ENCODE data around the gene FAM53B. TPM values are rescaled to one million over a fixed set of nuclear protein-coding genes. Genes with fewer than 3 reads are reported as not detected.

Gene FAM53B
- polyA plus RNA-seq, 3 donors, result 7.1 to 12.8 (median 9.8) TPM

DNA sequence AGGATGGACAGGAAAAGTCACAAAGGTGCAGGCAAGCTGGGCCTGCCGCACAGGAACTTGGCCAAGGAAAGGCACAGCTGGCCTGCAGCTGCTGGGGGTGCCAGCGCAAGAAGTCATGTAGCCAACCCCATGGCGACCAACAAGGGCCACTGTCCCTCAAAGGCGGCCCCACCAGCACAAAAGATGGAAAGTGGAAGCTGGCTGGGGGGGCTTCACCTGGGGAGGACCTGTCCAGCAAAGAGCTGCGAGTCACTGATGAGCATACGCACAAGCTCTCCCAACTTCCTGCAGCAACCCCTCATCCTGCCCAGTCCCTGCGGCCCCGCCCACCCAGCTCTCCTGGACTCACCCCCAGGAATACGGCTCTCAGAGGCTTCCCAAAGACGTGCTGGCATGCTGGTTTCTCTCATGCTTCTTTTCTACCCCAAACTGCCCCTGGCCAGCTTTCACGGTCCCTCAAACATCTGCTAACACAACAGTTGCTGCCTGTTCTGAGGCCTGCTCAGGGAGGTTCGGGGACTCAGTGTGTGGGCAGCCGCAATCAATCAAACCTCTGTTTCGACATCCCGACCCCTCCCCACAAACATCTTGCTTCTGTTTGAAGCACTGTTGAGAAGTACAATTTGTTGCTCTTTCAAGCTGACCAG is 67.6 kb downstream of the FAM53B start:
- WGBS, 3 donors, result 57 to 83% (median 69%) methylated on average over 15 of the region's 15 CpGs
- no peak overlapping the region for H3K27ac ChIP-seq (ENCODE audit: low read depth, low read length)

DNA sequence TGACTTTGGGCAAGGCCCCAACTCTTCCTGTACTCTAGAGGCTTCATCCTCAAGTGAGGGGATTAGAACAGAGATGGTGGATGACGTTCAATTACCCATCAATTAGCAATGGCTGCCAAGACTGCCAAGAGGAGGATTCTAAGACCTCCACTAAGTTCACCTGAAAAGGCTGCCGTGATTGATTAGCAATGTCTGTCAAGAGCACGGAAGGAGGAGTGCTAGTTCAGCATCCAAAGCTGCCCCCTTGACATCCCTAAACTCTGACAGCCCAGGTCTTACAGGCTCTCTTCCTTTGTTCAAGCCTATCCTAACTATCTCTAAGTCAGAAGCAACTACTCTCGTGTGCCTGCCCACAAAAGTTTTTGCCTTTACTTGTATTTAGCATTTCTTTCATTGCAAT is 68.4 kb downstream of the FAM53B start:
- no peak overlapping the region for H3K27ac ChIP-seq (ENCODE audit: low read depth, low read length)
- 93 to 95% (median 93%) methylated on average over 4 of the region's 4 CpGs for WGBS, 3 donors

DNA sequence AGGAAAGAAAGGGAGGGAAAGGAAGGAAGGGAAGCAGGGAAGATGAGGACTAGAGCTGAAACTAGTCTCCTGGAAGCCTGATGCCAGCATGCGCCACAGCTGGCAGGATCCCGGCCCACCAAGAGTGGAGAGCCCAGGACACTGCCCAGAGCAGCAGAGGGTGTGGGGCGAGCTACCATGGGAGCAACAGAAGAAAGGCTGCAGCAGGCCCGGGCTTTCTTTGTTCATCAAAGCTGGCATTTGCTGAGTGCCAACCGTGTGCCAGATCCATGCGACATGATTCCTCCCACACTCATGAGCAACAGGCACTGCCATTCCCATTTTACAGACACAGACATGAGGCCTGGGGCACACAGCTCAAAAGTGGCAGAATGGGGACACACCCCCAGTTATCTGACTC is 68.9 kb downstream of the FAM53B start:
- 80 to 90% (median 88%) methylated on average over 6 of the region's 6 CpGs for WGBS, 3 donors

DNA sequence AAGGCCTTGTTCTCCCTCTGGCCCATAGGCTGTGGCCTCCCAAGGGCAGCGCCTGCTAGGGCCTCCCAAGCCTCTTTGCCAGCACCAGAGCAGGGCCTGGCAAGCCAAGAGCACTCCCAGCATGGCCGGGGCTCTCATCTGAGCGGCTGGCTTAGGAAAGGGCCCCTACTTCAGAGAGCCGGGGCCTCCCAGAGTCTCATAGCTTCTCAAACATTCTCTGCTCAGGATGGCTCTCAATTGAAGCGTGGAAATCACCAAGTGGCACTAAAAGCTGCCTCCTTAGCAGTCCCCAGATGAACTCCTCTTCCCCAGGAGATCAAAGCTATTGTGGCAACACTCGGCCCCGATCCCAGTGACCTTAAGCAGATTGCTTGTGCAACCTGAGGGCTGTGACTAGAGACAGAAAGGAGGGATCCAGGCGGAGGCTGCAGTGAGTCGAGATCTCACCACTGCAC is 69.4 kb downstream of the FAM53B start:
- no peak overlapping the region for H3K27ac ChIP-seq (ENCODE audit: low read depth, low read length)
- 66 to 90% (median 77%) methylated on average over 9 of the region's 9 CpGs for WGBS, 3 donors

More for the DNA sequence above, 68.9 kb downstream of the FAM53B start:
- no peak overlapping the region for H3K27ac ChIP-seq (ENCODE audit: low read depth, low read length)

DNA sequence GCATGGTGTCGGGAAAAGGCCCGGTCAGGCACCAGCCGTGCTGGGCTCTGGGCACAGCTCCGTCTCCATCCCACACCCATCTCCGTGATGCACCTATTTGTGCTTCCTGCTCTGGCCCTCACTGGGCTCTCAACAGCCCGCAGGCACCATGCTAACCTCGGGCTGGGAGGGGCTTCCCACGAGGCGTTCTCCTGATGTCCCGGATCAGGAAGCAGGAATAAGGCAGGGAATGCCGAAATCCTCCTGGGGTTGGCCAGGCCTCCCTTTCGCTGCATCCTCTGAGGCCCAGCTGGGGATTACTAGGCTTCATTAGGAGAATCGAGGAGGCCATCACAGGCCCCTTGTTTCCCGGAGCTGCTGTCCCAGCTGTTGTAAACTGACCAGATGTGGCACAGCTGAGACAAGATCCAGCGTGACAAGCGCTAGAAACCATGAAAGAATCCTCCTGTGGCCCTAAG is 72.0 kb downstream of the FAM53B start:
- H3K27ac ChIP-seq (ENCODE audit: low read depth, low read length), result no peak overlapping the region

DNA sequence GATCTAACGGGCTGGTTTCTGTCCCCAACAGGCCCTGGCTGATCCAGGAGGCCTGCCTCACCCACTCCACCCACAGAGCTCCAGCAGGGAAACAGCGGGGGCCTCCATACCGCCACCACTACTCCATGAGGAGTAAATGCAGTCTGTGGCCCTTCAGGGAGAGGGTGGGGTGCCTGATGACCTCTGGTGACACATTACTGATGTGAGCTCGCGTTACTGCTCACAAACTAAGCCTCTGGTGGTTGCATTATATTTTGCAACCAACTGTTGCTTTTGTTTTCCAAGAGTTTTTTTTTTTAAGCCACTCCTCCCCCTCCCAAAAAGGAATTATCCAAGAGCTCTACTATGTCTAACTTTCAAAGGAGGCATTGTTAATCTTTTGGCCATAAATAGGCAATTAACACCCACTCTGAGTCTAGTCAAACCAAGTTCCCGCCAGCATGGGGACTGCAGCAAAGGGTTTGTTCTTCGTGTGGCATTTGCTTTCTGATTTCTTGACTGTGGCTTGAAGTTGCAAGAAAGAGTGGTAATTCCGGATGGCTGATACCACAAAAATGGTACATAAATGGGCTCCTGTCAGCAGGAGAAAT is 72.6 kb downstream of the FAM53B start:
- 46 to 72% (median 46%) methylated on average over 8 of the region's 8 CpGs for WGBS, 3 donors
- H3K27ac ChIP-seq (ENCODE audit: low read depth, low read length), result peak overlapping the region; percentile 13

More for the DNA sequence above, 72.0 kb downstream of the FAM53B start:
- 64 to 80% (median 68%) methylated on average over 16 of the region's 16 CpGs for WGBS, 3 donors

DNA sequence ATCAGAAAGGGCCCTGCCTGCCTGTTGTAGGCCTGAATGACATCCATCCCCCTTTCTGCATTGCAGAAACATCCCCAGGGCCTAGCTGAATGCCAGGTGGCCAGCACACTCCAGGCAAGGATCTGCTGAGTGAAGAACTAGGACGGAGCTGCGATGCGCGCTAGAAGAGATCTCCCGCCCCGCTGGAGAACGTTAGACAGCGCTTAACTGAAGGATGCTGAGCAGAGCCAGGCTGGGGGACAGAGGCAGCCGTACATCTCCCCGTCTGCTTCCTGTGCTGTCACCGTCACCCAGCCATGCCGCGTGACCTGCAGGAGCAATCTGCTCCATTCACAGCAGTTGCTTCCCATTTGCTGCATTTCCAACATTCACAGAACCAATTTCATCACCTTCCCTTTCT is 73.3 kb downstream of the FAM53B start:
- H3K27ac ChIP-seq (ENCODE audit: low read depth, low read length), result peak overlapping the region; percentile 13
- 56 to 75% (median 57%) methylated on average over 13 of the region's 13 CpGs for WGBS, 3 donors

DNA sequence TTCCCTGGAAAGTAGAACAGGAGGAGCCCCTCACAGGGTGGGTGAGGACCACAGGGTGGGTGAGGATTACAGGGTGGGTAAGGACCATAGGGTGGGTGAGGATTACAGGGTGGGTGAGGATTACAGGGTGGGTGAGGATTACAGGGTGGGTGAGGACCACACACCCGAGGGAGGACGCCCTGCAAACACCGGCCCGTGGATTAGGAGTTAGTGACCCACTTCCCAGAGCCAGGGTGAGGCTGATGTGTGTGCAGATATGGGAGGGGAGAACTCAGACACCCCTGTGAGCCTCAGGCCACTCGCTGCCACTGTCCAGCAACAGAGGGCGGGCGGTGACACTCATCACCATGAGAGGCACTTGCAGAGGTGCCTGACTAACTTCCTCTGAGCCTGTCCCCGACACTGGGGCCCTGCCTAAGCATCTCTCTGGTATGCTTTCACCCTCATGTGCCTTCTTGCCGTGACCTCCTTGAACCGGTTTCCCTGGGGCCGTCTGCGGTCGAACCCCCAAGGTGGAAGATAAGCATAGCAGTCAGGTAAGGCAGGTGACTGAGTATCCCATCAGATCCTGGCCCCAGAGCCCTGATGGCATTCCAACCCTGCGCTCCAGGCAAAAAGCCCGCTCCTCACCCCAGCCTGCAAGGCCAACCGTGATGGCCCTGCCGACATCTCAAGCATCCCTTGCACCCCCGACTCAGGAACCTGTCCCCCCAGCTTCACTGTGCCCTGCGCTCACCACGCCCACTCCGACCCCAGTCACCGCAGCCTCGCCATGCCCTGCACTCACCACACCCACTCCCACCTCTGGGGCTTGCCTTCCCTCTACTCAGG is 74.1 kb downstream of the FAM53B start:
- no peak overlapping the region for H3K27ac ChIP-seq (ENCODE audit: low read depth, low read length)
- WGBS, 3 donors, result 91 to 94% (median 94%) methylated on average over 23 of the region's 23 CpGs

DNA sequence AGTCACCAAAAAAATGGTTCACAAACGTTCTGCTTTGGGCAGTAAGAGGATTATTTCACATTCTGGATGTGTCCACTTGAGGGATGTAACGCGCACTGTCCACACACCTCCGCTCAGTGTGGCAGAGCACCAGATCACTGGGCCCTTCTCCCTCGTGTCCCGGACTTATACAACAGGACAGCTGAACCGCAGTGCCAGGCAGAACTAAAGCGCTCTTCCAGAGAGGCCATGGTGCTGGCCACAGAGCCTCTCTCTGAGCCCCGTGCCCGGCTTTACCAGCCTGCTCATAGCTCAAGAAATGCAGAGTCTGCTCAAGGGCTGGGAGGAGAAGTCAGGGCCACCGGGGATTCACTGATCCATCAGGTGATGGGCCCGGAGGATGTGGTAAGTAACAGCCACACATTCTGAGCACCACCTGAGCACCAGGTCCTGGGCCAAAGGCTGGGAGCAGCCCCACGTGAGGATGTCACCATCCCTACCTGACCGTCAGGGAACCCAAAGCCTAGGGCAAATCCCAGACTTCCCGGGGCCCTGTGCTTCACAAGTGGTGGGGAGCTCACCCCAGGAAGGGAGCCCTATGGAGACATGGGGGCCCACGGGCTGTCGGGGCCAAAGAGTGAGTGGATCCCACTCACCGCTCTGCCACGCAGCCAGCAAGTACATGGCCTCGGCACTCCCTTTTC is 74.9 kb downstream of the FAM53B start:
- WGBS, 3 donors, result 87 to 92% (median 90%) methylated on average over 20 of the region's 20 CpGs
- no peak overlapping the region for H3K27ac ChIP-seq (ENCODE audit: low read depth, low read length)

DNA sequence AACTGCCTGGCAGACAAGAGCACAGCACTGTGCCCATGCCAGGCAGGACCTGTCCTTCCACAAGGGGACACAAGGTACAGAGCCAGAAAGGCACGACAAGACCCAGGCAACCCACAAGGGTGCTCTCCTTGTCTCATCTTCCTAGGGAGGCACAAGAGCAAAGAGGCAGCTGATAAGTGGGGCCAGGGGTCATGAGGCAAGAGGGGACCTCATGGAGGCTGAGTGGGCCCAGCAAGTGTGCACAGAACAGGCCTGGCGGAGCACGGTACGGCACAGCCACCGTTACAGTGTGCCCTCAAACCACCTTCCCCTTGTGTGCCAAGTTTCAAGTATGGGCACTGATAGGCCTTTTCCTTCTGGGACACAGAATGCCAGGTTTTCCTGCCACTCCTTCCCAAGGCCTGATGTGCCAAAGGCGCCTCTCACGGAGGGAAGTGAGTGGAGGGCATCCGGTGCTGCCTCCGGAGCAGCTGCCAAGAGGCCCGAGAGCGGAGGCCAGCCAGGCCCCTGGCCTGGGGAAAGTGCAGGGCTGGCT is 75.6 kb downstream of the FAM53B start:
- 53 to 79% (median 69%) methylated on average over 11 of the region's 11 CpGs for WGBS, 3 donors
- H3K27ac ChIP-seq (ENCODE audit: low read depth, low read length), result no peak overlapping the region

DNA sequence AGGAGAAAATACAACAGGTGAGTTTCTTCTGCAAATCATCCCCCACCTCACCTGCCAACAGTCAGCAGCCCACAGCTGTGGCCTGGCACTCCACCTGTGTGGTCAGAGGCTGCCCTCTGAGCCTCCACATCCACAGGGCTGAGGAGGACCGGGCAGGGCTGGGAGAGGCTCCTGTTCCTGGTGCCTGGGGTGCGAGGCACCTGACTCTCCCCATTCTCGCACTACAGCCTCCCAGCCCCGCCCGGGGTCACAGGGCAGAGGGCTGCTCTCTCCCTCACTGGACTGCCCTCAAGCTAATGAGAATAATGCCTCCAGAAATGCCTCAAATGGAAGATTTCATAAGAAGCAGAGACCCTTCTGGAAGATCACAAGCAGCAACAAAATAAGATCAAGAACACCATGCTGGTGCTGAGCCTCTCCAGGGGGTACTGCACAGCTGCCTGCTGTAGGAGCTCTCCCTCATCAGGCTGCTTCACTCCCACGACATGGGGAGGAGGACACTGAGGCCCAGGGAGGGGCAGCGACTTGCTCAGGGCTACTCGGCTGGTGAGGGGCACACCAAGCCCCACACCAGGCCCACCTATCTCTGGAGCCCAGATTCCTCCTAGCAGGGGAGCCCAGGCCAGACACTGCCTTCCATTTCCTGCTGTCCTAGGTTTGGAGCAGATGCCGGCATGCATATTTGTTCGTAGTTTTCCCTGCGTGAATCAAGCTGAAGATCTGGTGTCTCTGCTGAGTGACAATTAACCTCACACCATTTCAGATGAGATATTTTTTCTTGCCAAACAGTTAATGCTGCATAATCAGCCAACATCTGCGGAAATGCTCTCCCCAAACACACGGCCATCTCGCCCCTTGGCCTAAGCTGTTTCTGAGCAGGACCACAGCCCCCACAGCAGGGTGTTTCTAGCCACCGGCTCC is 76.5 kb downstream of the FAM53B start:
- no peak overlapping the region for H3K27ac ChIP-seq (ENCODE audit: low read depth, low read length)
- WGBS, 3 donors, result 62 to 80% (median 72%) methylated on average over 15 of the region's 15 CpGs

DNA sequence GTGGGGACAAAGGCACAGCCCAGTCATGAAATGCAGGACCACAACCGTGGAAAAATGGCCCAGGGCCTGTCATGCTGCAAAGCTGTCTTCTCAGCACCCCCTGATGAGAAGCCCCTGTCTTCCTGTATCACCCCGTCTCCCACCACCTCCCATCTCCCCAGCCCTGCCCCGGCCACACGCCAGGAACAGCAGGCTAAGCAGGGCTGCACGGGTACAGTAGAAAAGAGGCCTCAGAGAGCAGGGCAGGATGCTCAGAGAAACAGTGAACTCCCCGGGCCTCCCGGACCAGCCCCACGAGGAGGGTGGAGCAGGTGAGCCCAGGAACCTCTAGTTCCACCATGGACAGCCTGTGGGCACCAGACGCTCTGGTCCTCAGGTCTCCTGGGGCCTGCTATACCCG is 77.7 kb downstream of the FAM53B start:
- H3K27ac ChIP-seq (ENCODE audit: low read depth, low read length), result no peak overlapping the region
- 85 to 89% (median 89%) methylated on average over 10 of the region's 10 CpGs for WGBS, 3 donors

DNA sequence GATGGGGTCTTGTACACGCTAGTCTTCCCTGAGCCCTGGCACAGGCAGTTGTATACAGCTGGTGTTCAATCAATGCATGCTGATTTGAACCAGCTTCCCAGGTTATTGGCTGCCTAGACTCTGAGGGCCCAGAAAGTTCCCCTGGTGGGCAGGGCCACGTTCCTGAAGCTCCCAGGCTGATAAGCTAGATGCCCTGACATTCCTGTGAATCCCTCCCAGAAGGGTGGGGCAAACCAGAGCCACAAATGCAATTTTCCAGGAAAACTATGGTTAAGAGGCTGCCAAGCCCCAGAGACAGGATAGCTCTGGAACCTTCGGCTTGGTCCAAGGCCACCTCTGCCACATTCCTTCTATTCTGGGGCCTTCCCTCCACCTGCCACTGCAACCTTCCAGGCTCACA is 78.2 kb downstream of the FAM53B start:
- 69 to 76% (median 74%) methylated on average over 3 of the region's 3 CpGs for WGBS, 3 donors
- no peak overlapping the region for H3K27ac ChIP-seq (ENCODE audit: low read depth, low read length)

DNA sequence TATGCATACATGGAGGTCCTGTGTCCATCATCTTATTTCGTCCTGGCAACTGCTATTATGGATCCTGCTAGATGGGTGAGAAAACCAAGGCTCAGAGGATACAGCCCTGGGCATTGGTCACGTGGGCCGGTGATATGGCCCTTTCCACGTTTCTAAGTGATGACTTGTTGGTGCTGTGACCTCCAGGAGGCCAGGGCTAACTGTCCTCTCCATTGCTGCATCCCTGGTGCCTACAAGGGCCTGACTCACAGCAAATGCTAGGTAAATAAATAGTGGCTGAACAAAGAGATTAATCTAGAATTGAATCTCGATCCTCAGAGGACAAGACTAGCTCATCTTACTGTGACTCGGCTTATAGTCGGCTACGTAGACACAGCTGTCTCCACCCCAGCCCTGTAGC is 78.6 kb downstream of the FAM53B start:
- WGBS, 3 donors, result 89 to 92% (median 90%) methylated on average over 8 of the region's 8 CpGs
- H3K27ac ChIP-seq (ENCODE audit: low read depth, low read length), result no peak overlapping the region

DNA sequence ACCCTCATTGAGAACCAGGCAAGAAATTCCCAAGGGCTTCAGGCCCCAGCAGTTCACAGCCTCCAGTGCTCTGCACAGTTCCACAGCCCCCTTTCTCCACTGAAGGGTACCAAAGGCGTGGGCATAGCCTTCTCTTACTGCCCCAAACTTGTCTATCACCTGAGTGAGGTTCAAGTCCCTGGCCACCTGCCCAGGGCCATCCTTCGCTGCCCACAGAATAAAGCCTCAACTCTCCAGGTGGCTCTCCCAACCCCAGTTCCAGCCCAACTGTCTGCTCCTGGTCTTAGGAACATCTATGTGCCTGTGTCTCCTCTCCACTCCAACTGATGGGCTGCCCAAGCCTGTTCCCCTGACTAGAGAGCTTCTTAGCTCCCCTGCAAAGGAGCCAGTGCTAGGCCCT is 79.1 kb downstream of the FAM53B start:
- 63 to 96% (median 79%) methylated on average over 2 of the region's 2 CpGs for WGBS, 3 donors
- H3K27ac ChIP-seq (ENCODE audit: low read depth, low read length), result no peak overlapping the region

DNA sequence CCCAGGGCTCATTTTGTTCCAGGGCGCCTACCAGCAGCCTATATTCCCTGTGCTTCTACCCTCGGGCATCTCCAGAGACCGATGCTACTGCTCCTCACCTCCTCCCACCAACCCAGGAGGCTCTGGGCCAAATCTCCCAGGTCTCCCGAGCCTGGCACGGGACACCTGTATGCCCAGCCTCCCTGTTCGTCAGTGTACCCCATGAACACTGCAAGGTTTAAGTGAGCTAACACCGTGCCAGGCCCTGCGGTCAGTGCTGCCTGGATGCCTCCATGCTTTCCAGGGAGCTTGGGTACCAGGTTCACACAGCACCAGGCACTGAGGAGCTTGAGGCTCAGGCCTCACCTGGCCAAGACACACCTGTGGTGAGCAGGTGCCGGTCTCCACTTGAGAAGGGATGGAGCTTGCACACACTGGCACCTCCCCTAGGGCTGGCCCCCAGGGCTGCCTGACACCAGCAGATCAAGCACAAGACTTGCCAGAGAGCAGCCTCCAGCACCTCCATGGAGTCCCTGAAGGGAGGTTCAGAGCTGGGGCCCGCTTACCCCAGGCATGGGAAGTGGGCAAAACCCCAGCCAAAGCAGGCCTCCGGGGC is 80.3 kb downstream of the FAM53B start:
- no peak overlapping the region for H3K27ac ChIP-seq (ENCODE audit: low read depth, low read length)
- WGBS, 3 donors, result 90 to 91% (median 91%) methylated on average over 11 of the region's 11 CpGs

DNA sequence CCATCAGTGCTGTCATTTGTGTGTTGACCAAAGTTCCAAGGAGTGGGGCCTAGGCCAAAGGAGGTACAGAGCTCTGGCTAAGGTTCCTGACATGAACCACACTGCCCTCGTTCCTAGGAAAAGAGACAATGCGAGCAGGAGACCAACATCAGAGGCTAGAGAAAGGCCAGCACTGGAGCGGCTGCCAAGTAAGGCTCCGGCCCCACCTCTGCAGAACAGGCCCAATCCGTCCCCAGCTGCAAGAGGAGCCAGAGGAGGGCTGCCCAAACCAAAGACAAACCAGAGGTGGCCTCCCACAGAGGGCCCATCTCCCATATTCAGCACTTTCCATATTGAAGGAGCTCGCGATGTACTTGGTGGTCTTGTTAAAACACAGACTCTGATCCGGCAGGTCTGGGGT is 81.0 kb downstream of the FAM53B start:
- 84 to 95% (median 85%) methylated on average over 8 of the region's 8 CpGs for WGBS, 3 donors
- no peak overlapping the region for H3K27ac ChIP-seq (ENCODE audit: low read depth, low read length)

Measured in adipose tissue (tissue), 3 donors.